Measurements from ENCODE around the gene AZIN2. TPM values are rescaled to one million over a fixed set of nuclear protein-coding genes. Genes with fewer than 3 reads are reported as not detected.

Gene AZIN2
- total RNA-seq, 4 donors from 2014 or later: 2.1 to 3.7 (median 3.2) TPM

DNA sequence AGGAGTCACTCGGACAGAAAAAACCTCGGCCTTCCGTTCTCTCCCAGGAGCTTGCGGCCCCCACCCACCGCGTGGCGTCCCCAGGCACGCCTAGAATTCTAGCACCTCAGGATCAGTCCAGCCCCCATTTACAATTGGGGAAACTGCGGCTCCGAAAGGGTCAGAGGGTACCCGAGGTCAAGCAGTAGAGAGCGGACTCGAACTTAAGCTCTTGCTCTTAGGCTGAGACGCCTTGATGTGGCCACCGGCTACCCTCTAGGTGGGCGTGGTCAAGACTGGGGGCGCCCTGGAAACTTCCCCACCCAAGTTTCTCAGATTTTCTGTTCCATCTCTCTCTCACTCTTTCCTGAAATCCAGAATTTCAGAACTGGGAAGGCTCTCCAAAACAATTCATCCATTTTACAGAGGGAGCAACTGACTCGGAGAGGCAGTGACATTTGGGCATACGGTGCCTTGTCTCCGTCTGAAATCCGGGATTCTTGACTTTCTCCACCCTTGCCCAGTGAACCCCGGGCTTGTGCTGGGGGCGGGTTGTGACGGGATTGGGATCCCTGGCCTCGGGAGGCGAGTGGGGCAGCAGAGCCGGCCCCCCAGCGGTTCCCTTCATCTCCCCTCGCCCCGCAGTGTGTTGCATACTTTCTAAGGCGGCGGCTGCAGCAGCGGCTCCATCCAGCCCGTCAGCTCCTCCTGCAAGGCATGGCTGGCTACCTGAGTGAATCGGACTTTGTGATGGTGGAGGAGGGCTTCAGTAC is 777 bp downstream of the AZIN2 start:
- H3K9me3 ChIP-seq: no peaks in the 10 kb centered on the region
- 11% methylated on average over 23 of the region's 35 CpGs for WGBS
- no peak for DNase-seq (ENCODE audit: low spot score in 2 of 2)
- no peaks in the 10 kb centered on the region for H3K27me3 ChIP-seq
- no peaks in the 10 kb centered on the region for H3K36me3 ChIP-seq
- H3K4me3 ChIP-seq: peak overlapping the region; percentile 77
- peaks cover 28% of the 10 kb centered on the region for H3K4me1 ChIP-seq
- TF ChIP-seq, protein P1, sequence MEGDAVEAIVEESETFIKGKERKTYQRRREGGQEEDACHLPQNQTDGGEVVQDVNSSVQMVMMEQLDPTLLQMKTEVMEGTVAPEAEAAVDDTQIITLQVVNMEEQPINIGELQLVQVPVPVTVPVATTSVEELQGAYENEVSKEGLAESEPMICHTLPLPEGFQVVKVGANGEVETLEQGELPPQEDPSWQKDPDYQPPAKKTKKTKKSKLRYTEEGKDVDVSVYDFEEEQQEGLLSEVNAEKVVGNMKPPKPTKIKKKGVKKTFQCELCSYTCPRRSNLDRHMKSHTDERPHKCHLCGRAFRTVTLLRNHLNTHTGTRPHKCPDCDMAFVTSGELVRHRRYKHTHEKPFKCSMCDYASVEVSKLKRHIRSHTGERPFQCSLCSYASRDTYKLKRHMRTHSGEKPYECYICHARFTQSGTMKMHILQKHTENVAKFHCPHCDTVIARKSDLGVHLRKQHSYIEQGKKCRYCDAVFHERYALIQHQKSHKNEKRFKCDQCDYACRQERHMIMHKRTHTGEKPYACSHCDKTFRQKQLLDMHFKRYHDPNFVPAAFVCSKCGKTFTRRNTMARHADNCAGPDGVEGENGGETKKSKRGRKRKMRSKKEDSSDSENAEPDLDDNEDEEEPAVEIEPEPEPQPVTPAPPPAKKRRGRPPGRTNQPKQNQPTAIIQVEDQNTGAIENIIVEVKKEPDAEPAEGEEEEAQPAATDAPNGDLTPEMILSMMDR (IDR thresholded peaks at IDR 0.05): no peak
- TF ChIP-seq POLR2AphosphoS5 (IDR thresholded peaks at IDR 0.05) (no peak), EP300 (IDR thresholded peaks at IDR 0.05) (no peak), POLR2A (IDR thresholded peaks at IDR 0.05) (no peak)
- H3K27ac ChIP-seq: peak overlapping the region; percentile 8

DNA sequence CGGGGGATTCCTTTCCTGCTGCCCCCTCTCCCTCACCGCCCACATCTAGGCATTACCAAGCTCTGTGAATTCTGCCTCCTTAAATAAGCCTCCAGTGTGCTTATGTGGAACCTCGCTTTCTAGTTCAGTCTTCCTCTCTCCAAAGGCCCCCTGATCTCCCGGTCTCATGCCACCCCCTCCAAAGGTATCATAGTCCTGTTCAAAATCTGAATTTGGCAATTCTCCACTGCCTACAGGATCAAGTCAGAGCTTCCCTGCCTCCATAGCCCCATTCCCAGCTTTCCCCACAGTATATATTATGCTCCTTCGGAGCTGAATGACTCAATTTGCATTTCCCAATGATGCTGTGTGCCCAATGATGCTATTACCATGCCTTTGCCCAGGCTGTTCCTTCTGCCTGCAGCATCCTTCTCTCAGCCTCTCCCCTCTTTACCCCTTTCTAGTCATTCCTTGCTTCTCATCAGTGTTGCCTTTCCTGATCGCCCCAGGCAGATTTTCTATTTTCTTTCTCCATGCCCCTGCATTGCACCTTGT is 1.7 kb downstream of the AZIN2 start:
- DNase-seq (ENCODE audit: low spot score in 2 of 2): no peak
- TF ChIP-seq POLR2A (IDR thresholded peaks at IDR 0.05): no peak
- TF ChIP-seq EP300 (IDR thresholded peaks at IDR 0.05): no peak
- TF ChIP-seq, protein P1 (IDR thresholded peaks at IDR 0.05): no peak
- no peak for TF ChIP-seq POLR2AphosphoS5 (IDR thresholded peaks at IDR 0.05)
- WGBS: 81% methylated on average over 6 of the region's 6 CpGs
- Histone ChIP-seq H3K36me3 (no peaks in the 10 kb centered on the region), H3K27me3 (no peaks in the 10 kb centered on the region), H3K9me3 (no peaks in the 10 kb centered on the region), H3K4me1 (peaks cover 28% of the 10 kb centered on the region), H3K4me3 (no peak overlapping the region), H3K27ac (no peak overlapping the region)

DNA sequence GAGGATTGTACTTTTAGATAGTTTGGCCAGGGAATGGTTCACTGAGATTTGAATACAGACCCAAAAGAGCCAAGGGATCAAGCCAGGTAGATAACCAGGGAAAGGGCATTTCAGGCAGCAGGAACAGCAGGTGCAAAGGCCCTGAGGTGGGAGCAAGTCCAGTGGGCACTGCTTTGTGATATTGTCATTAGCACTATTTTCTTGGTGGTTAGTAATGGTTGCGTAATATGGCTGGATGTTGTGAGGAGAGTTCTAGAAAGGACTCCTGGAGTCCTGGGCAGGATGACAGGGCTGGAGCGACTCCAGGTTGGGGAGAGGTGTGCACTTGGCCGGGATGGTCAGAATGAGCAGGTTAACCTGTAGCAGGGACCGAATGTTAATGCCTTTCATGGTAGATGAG is 4.4 kb downstream of the AZIN2 start:
- TF ChIP-seq, protein P1 (IDR thresholded peaks at IDR 0.05): no peak
- TF ChIP-seq POLR2A (IDR thresholded peaks at IDR 0.05): no peak
- no peak for TF ChIP-seq EP300 (IDR thresholded peaks at IDR 0.05)
- TF ChIP-seq POLR2AphosphoS5 (IDR thresholded peaks at IDR 0.05): no peak
- no peaks in the 10 kb centered on the region for H3K36me3 ChIP-seq
- no peak for DNase-seq (ENCODE audit: low spot score in 2 of 2)
- no peaks in the 10 kb centered on the region for H3K27me3 ChIP-seq
- no peaks in the 10 kb centered on the region for H3K9me3 ChIP-seq
- H3K4me1 ChIP-seq: peaks cover 24% of the 10 kb centered on the region
- 84% methylated on average over 4 of the region's 4 CpGs for WGBS
- no peak overlapping the region for H3K4me3 ChIP-seq
- no peak overlapping the region for H3K27ac ChIP-seq

DNA sequence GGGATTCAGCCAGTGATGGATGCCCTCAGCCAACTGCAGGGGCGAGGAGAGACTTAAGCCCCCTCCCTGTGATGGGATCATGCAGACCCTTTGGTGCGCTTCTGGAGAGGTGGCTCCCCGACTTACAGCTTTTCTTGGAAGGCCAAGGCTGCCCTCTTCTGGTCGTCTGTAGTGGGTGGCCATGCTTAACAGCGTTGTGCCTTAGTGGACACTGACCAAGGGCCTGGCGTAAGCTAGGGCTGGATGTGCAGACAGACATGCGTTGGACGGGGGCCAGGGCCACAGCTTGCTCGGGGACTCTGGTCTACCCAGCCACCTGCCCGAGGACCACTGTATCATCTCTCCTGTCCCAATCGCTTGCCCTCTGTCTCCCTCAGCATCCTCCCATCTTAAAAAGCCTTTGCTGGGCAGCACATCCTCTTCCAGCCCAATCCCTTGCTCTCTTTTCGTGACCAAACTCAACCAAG is 5.5 kb downstream of the AZIN2 start:
- WGBS: 50% methylated on average over 8 of the region's 12 CpGs
- Histone ChIP-seq H3K4me1 (peaks cover 13% of the 10 kb centered on the region), H3K36me3 (no peaks in the 10 kb centered on the region), H3K27ac (no peak overlapping the region), H3K9me3 (no peaks in the 10 kb centered on the region), H3K27me3 (no peaks in the 10 kb centered on the region), H3K4me3 (no peak overlapping the region)
- TF ChIP-seq, protein P1 (IDR thresholded peaks at IDR 0.05): peak; percentile 28 to 59
- TF ChIP-seq EP300 (IDR thresholded peaks at IDR 0.05): no peak
- DNase-seq (ENCODE audit: low spot score in 2 of 2): peak; percentile 74 to 85

DNA sequence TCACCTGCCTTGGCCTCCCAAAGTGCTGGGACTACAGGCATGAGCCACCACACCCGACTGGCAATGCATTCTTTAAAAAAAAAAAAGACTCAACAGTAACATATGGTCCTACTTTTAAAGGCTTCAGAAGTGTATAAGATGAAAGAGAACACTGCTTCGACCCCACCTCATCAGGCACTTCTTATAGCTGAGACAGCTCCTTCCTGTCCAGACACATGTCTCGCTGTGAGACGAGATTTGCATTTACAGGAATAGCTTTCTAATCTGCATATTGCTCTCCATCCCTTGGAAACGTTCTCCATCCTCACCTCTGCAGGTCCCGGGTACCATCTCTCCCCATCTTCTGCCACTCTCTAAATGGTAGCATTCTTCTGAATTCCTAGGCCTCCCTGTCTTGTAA is 6.7 kb downstream of the AZIN2 start:
- H3K9me3 ChIP-seq: no peaks in the 10 kb centered on the region

More for the DNA sequence above, 6.7 kb downstream of the AZIN2 start:
- WGBS: 57% methylated on average over 6 of the region's 6 CpGs
- H3K27ac ChIP-seq: no peak overlapping the region
- DNase-seq (ENCODE audit: low spot score in 2 of 2): no peak
- no peaks in the 10 kb centered on the region for H3K36me3 ChIP-seq
- peaks cover under 1% of the 10 kb centered on the region for H3K4me1 ChIP-seq
- TF ChIP-seq EP300 (IDR thresholded peaks at IDR 0.05) (no peak), POLR2AphosphoS5 (IDR thresholded peaks at IDR 0.05) (no peak), POLR2A (IDR thresholded peaks at IDR 0.05) (no peak)
- TF ChIP-seq, protein P1 (IDR thresholded peaks at IDR 0.05): no peak
- H3K4me3 ChIP-seq: no peak overlapping the region
- no peaks in the 10 kb centered on the region for H3K27me3 ChIP-seq
